Measurements from ENCODE around the gene AKR1C2. TPM values are rescaled to one million over a fixed set of nuclear protein-coding genes. Genes with fewer than 3 reads are reported as not detected.
"Not testable (repeated sequence)": the region's sequence is repeated elsewhere in the genome, so short reads cannot be mapped to it uniquely, and the experiment has no call there.

AKR1C2 gene
- 0.22 to 0.44 TPM (median 0.26 TPM) in 3 replicates for total RNA-seq
- long read RNA-seq, partial matches to known transcripts = 0 of 2 reads
- long read RNA-seq, other reads (novel, unspliced or antisense) = 1 of 2 reads

DNA sequence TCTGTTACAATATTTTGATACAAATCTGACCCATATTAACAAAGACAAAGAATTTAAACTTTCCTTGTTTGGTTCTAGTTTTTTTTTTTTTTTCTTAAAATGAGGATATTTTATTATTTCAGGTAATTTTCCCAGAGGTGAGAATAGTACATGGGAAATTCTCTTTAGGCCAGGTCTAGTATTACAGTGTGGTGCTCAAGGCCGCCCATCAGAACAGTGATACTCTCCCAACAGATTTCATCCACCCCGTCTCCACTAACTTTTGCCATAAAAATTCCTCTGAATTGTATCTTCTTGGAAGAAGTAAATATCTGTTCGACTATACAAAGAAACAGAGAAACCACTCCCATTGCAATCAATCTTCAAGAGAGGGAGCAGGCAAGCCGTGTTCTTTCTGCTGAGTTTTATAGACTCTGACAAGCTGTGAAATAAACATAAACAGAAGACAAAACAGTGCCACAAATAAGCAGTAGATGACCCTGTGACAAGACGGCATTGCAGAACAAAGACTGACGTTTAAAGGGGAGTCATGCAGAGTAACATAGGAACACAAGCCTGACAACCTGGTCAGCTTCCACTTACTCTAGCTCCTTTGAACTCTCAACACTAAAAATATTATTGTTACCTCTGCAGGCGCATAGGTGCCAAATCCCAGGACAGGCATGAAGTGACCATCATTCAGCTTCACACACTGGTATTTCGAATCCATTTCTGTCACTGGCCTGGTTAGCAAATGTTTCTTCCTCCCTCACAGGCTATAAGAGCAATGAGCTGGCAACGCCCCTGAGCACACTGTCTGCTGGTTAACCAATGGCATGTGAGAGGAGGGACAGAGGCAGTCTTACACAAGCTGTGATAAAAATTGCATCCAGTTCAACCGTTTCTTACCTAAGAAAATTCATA is at the start of gene AKR1C2:
Gene AKR1C2, minus strand, starts transcription at position 731 of the 903 bp plus-strand sequence. Its CDS starts 22 bp downstream, at position 709.
- H3K27me3 Mint-ChIP-seq (ENCODE audit: low read depth) = peaks cover 14% of the 10 kb centered on the region
- H3K4me1 Mint-ChIP-seq (ENCODE audit: low read depth); H3K9me3 Mint-ChIP-seq (ENCODE audit: low read depth); H3K27ac Mint-ChIP-seq (ENCODE audit: unreplicated experiment); H3K4me3 Mint-ChIP-seq (ENCODE audit: unreplicated experiment); DNase-seq (ENCODE audit: low spot score); H3K36me3 Mint-ChIP-seq (ENCODE audit: low read depth): not testable (repeated sequence)

GRCh38 chr10:5052951-5053500 is 49.4 kb upstream of the AKR1C2 start:
- H3K9me3 Mint-ChIP-seq (ENCODE audit: low read depth) = peaks cover 10% of the 10 kb centered on the region
- not testable (repeated sequence) for H3K4me3 Mint-ChIP-seq (ENCODE audit: unreplicated experiment); H3K36me3 Mint-ChIP-seq (ENCODE audit: low read depth); DNase-seq (ENCODE audit: low spot score); H3K27ac Mint-ChIP-seq (ENCODE audit: unreplicated experiment); H3K4me1 Mint-ChIP-seq (ENCODE audit: low read depth); H3K27me3 Mint-ChIP-seq (ENCODE audit: low read depth)

DNA sequence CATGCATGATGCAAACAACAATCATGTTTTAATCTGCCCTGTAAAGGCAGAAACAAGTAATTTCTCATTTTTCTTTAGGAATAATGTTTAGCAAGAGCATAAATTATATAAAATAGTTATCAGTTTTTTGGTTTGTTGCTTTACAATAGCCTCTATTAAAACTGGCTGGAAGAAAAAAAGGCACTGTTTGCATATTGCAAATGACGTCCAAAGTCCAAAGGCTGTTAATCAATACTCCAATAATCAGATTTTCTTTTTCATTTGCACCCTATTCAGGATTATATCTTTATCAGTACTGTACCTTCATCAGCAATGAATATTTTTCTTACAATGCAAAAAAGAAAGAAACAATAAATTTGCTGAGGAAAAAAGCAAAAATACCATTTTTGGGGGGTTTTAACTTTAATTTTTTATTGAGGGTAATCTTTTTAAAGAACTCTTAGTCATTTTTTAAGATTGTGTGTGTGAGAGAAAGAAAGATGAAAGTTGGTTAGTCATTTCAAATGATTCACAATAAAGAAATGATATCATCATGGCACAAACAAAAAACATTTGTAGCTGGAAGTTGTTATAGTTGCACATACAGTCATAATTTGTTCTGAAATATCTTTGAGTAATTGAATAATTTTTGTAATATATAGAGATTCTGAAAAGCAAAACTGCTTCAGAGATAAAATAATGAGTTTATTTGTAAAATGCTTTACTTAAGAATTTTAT is 44.4 kb upstream of the AKR1C2 start:
- Mint-ChIP-seq H3K4me1 (ENCODE audit: low read depth) (no peaks in the 10 kb centered on the region), H3K27ac (ENCODE audit: unreplicated experiment) (no peak overlapping the region), H3K36me3 (ENCODE audit: low read depth) (no peaks in the 10 kb centered on the region), H3K27me3 (ENCODE audit: low read depth) (peaks cover 3% of the 10 kb centered on the region), H3K4me3 (ENCODE audit: unreplicated experiment) (no peak overlapping the region), H3K9me3 (ENCODE audit: low read depth) (peaks cover 7% of the 10 kb centered on the region)
- DNase-seq (ENCODE audit: low spot score) = no peak
- TF ChIP-seq, protein P1, sequence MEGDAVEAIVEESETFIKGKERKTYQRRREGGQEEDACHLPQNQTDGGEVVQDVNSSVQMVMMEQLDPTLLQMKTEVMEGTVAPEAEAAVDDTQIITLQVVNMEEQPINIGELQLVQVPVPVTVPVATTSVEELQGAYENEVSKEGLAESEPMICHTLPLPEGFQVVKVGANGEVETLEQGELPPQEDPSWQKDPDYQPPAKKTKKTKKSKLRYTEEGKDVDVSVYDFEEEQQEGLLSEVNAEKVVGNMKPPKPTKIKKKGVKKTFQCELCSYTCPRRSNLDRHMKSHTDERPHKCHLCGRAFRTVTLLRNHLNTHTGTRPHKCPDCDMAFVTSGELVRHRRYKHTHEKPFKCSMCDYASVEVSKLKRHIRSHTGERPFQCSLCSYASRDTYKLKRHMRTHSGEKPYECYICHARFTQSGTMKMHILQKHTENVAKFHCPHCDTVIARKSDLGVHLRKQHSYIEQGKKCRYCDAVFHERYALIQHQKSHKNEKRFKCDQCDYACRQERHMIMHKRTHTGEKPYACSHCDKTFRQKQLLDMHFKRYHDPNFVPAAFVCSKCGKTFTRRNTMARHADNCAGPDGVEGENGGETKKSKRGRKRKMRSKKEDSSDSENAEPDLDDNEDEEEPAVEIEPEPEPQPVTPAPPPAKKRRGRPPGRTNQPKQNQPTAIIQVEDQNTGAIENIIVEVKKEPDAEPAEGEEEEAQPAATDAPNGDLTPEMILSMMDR (IDR thresholded peaks at IDR 0.05) = no peak

DNA sequence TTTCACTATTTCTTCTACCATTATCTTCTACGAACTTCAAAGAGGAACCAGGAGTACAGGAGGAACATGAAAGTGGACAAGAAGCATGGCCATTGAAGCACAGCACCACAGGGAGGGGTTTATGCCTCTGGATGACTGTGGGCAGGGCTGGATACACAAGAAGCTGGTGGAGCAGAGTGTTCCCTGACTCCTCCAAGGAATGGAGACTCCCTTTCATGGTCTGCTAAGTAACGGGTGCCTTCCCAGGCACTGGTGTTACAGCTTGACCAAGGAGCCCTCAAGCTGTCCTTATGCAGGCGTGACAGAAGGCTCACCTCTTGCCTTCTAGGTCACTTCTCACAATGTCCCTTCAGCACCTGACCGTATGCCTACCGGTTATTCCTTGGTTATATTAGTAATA is 43.4 kb upstream of the AKR1C2 start:
- H3K36me3 Mint-ChIP-seq (ENCODE audit: low read depth); H3K9me3 Mint-ChIP-seq (ENCODE audit: low read depth); H3K4me3 Mint-ChIP-seq (ENCODE audit: unreplicated experiment); H3K27me3 Mint-ChIP-seq (ENCODE audit: low read depth); H3K4me1 Mint-ChIP-seq (ENCODE audit: low read depth); DNase-seq (ENCODE audit: low spot score); H3K27ac Mint-ChIP-seq (ENCODE audit: unreplicated experiment): not testable (repeated sequence)

GRCh38 chr10:5046410-5046809 is 42.8 kb upstream of the AKR1C2 start:
- Mint-ChIP-seq H3K27me3 (ENCODE audit: low read depth) (peaks cover 3% of the 10 kb centered on the region), H3K36me3 (ENCODE audit: low read depth) (no peaks in the 10 kb centered on the region), H3K27ac (ENCODE audit: unreplicated experiment) (no peak overlapping the region), H3K4me3 (ENCODE audit: unreplicated experiment) (no peak overlapping the region), H3K4me1 (ENCODE audit: low read depth) (no peaks in the 10 kb centered on the region), H3K9me3 (ENCODE audit: low read depth) (no peaks in the 10 kb centered on the region)
- no peak for DNase-seq (ENCODE audit: low spot score)
- TF ChIP-seq, protein P1 (IDR thresholded peaks at IDR 0.05) = no peak

DNA sequence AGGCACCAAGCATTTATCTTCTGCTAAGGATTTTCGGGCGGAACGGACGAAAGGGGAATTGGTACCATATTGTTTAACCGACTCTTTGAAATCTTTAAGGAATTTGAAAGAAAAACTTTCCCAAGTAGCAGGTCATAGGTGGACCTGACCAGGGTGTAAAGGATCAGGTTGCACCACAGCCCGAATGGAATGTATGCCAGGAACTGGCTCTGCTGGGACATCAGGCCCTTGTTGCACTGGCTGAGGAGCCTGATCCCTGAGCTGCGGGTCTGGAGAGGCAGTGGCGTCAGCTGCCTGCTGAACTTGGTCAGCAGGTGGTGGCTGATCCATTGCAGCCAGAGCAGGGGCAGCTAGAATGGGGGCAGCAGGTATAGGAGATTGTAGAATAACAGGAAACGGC is 41.4 kb upstream of the AKR1C2 start:
- Mint-ChIP-seq H3K27ac (ENCODE audit: unreplicated experiment) (no peak overlapping the region), H3K27me3 (ENCODE audit: low read depth) (peaks cover 3% of the 10 kb centered on the region), H3K36me3 (ENCODE audit: low read depth) (no peaks in the 10 kb centered on the region), H3K4me3 (ENCODE audit: unreplicated experiment) (no peak overlapping the region), H3K4me1 (ENCODE audit: low read depth) (no peaks in the 10 kb centered on the region), H3K9me3 (ENCODE audit: low read depth) (no peaks in the 10 kb centered on the region)
- TF ChIP-seq, protein P1 (IDR thresholded peaks at IDR 0.05) = no peak
- DNase-seq (ENCODE audit: low spot score) = no peak

All from chondrocyte (in vitro differentiated cells).